Endodermal cell (in vitro differentiated cells): ENCODE measurements around the gene HABP2. TPM values are rescaled to one million over a fixed set of nuclear protein-coding genes. Genes with fewer than 3 reads are reported as not detected.

Source experiments
- DNase-seq: peaks from one replicate; pipeline ENCODE4 v3.0.0-alpha.2; 2017
- H3K27ac ChIP-seq: 2 replicates; pipeline ENCODE4 v1.5.1; 2013; ENCODE audit warnings: mild to moderate bottlenecking, low read depth, low read length, moderate library complexity
- H3K27me3 ChIP-seq: 2 replicates; pipeline ENCODE4 v1.6.1; 2013; ENCODE audit warnings: mild to moderate bottlenecking, low read length, moderate library complexity; ENCODE audit not compliant: insufficient read depth, control insufficient read depth, poor library complexity, severe bottlenecking
- H3K36me3 ChIP-seq: 2 replicates; pipeline ENCODE4 v1.7.0; 2013; ENCODE audit warnings: mild to moderate bottlenecking, low read length, moderate library complexity; ENCODE audit not compliant: control insufficient read depth, insufficient read depth
- H3K4me1 ChIP-seq: one replicate; pipeline ENCODE4 v1.7.0; 2013; ENCODE audit warnings: low read length; ENCODE audit not compliant: control insufficient read depth, insufficient read depth
- H3K4me3 ChIP-seq: 2 replicates; pipeline ENCODE4 v1.5.1; 2013; ENCODE audit warnings: mild to moderate bottlenecking, low read length, moderate library complexity
- H3K9ac ChIP-seq: 2 replicates; pipeline ENCODE4 v1.6.1; 2013; ENCODE audit warnings: mild to moderate bottlenecking, low read length, moderate library complexity; ENCODE audit not compliant: poor library complexity, severe bottlenecking; ENCODE audit errors: extremely low read depth
- H3K9me3 ChIP-seq: 2 replicates; pipeline ENCODE4 v1.6.1; 2013; ENCODE audit warnings: mild to moderate bottlenecking, low read length, moderate library complexity; ENCODE audit not compliant: control insufficient read depth
- H3K27ac Mint-ChIP-seq: 2 replicates; pipeline ENCODE4 v1.8.0; 2020; ENCODE audit warnings: mixed read lengths
- H3K27me3 Mint-ChIP-seq: 2 replicates; pipeline ENCODE4 v1.8.0; 2021; ENCODE audit warnings: mild to moderate bottlenecking, mixed read lengths; ENCODE audit not compliant: insufficient read depth
- H3K36me3 Mint-ChIP-seq: 2 replicates; pipeline ENCODE4 v1.8.0; 2020; ENCODE audit warnings: low read depth, mixed read lengths
- H3K4me1 Mint-ChIP-seq: 2 replicates; pipeline ENCODE4 v1.8.0; 2020; ENCODE audit warnings: mixed read lengths
- H3K4me3 Mint-ChIP-seq: 2 replicates; pipeline ENCODE4 v1.8.0; 2020; ENCODE audit warnings: mild to moderate bottlenecking, moderate library complexity, mixed read lengths
- H3K9me3 Mint-ChIP-seq: 2 replicates; pipeline ENCODE4 v1.8.0; 2020; ENCODE audit warnings: mild to moderate bottlenecking, mixed read lengths
- WGBS, 2 experiments: methylation state at CpG; one replicate each; pipeline versions ENCODE4 v1.1.5 to v1.1.7; 2013; ENCODE audit warnings: missing lambda C conversion rate in 2 of 2, mixed read lengths in 1 of 2; ENCODE audit not compliant: insufficient coverage in 1 of 2, insufficient read length in 1 of 2; 5-methylcytosine and 5-hydroxymethylcytosine counted together
- total RNA-seq, 2 donors: library from RNA; stranded (reverse); fragmentation: NEBNext Ultra II Directional in 1 of 2; extraction: Animal tissue kit (Norgen Biotek cat#: 25700) in 1 of 2; gene quantifications; 2 replicates in 1 of 2; 3 replicates in 1 of 2; pipeline ENCODE4 v1.2.1, GENCODE V29; 2021
- TF ChIP-seq, protein P1 (sequence below): fragments of 200-600 bp; sonication (generic); conservative IDR thresholded peaks from 2 replicates; pipeline ENCODE4 v1.5.0; 2021; ENCODE audit warnings: antibody characterized with exemption, mild to moderate bottlenecking

The HABP2 gene
- total RNA-seq, 2 donors from 2014 or later = 0.71 to 1.6 TPM

- H3K27me3 Mint-ChIP-seq = peaks cover 9% of the 10 kb centered on the region
- H3K36me3 Mint-ChIP-seq = no peaks in the 10 kb centered on the region
- H3K9me3 ChIP-seq = no peaks in the 10 kb centered on the region
- no peak overlapping the region for H3K27ac ChIP-seq
- TF ChIP-seq, protein P1, sequence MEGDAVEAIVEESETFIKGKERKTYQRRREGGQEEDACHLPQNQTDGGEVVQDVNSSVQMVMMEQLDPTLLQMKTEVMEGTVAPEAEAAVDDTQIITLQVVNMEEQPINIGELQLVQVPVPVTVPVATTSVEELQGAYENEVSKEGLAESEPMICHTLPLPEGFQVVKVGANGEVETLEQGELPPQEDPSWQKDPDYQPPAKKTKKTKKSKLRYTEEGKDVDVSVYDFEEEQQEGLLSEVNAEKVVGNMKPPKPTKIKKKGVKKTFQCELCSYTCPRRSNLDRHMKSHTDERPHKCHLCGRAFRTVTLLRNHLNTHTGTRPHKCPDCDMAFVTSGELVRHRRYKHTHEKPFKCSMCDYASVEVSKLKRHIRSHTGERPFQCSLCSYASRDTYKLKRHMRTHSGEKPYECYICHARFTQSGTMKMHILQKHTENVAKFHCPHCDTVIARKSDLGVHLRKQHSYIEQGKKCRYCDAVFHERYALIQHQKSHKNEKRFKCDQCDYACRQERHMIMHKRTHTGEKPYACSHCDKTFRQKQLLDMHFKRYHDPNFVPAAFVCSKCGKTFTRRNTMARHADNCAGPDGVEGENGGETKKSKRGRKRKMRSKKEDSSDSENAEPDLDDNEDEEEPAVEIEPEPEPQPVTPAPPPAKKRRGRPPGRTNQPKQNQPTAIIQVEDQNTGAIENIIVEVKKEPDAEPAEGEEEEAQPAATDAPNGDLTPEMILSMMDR = no peak
- H3K9me3 Mint-ChIP-seq = no peaks in the 10 kb centered on the region
- no peaks in the 10 kb centered on the region for H3K27me3 ChIP-seq
- H3K36me3 ChIP-seq = no peaks in the 10 kb centered on the region
- no peak overlapping the region for H3K9ac ChIP-seq
- H3K4me1 Mint-ChIP-seq = peaks cover 15% of the 10 kb centered on the region
- H3K27ac Mint-ChIP-seq = no peak overlapping the region
- no peak for DNase-seq
- no peaks in the 10 kb centered on the region for H3K4me1 ChIP-seq
- WGBS, 2 experiments = 96 to 100% methylated on average over 5 to 8 of the region's 8 CpGs
- no peak overlapping the region for H3K4me3 ChIP-seq
- H3K4me3 Mint-ChIP-seq = no peak overlapping the region
Measured at GRCh38 chr10:113529575-113529974, 23.3 kb upstream of the HABP2 start.

DNA sequence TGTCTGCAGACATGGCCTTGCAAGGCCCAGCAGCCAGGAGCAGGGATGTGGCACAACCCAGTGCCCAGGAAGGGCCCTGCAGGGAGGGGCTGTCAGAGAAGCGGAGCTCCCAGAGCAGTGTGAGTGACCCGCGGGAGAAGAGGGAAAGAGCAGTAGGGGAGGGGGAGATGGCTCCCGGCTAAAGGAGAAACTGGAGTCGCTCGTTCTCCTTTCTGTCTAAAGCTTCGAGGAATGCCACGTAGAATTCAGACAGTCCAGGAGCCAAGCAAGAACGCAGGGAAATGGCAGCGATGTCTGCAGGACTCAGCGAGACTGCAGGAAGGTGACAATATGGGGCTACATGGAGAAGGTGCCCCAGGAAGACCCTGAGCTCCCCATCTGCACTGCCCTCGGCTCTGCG lies 22.4 kb upstream of the HABP2 start:
- WGBS, 2 experiments = 88 to 90% methylated on average over 13 of the region's 13 CpGs
- Histone ChIP-seq H3K27ac (no peak overlapping the region), H3K4me1 (no peaks in the 10 kb centered on the region), H3K9ac (no peak overlapping the region), H3K9me3 (no peaks in the 10 kb centered on the region), H3K27me3 (no peaks in the 10 kb centered on the region), H3K36me3 (no peaks in the 10 kb centered on the region), H3K4me3 (no peak overlapping the region)
- Mint-ChIP-seq H3K4me1 (peaks cover 15% of the 10 kb centered on the region), H3K27me3 (peaks cover 9% of the 10 kb centered on the region), H3K9me3 (no peaks in the 10 kb centered on the region), H3K27ac (no peak overlapping the region), H3K4me3 (no peak overlapping the region), H3K36me3 (no peaks in the 10 kb centered on the region)
- DNase-seq = no peak
- TF ChIP-seq, protein P1 = no peak

DNA sequence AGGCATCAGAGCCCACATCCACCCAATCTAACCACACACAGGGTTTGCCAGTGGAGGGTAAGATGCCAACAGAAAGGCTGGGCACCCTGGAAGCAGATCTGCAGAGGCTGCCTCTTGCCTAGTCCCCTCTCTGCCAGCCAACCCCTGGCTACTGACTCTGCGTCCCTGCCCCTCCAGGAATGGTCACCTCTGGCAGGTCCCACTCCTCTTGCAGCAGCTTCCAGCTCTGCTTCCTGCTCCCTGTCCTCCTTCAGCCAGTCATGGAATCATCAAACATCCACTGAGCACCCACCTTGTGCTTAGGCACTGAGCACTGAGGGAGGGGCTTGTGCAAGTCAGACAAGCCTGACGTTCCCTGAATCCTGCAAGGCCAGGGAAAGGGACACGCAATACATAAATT lies 20.1 kb upstream of the HABP2 start:
- no peaks in the 10 kb centered on the region for H3K9me3 ChIP-seq
- TF ChIP-seq, protein P1 = no peak
- no peak overlapping the region for H3K4me3 Mint-ChIP-seq
- no peaks in the 10 kb centered on the region for H3K27me3 ChIP-seq
- H3K36me3 Mint-ChIP-seq = no peaks in the 10 kb centered on the region
- H3K27me3 Mint-ChIP-seq = peaks cover 6% of the 10 kb centered on the region
- peak; percentile 29 for DNase-seq
- 96 to 100% methylated on average over 2 to 3 of the region's 3 CpGs for WGBS, 2 experiments
- H3K4me3 ChIP-seq = no peak overlapping the region
- no peaks in the 10 kb centered on the region for H3K9me3 Mint-ChIP-seq
- no peaks in the 10 kb centered on the region for H3K36me3 ChIP-seq
- no peak overlapping the region for H3K9ac ChIP-seq
- no peak overlapping the region for H3K27ac ChIP-seq
- no peaks in the 10 kb centered on the region for H3K4me1 ChIP-seq
- no peak overlapping the region for H3K27ac Mint-ChIP-seq
- peaks cover 12% of the 10 kb centered on the region for H3K4me1 Mint-ChIP-seq
